Measurements from ENCODE around the gene DNAJC17. TPM values are rescaled to one million over a fixed set of nuclear protein-coding genes. Genes with fewer than 3 reads are reported as not detected.

Gene DNAJC17
- total and polyA plus RNA-seq, 5 experiments from 2014 or later, result 17.5 to 38.4 (median 37.5) TPM

DNA sequence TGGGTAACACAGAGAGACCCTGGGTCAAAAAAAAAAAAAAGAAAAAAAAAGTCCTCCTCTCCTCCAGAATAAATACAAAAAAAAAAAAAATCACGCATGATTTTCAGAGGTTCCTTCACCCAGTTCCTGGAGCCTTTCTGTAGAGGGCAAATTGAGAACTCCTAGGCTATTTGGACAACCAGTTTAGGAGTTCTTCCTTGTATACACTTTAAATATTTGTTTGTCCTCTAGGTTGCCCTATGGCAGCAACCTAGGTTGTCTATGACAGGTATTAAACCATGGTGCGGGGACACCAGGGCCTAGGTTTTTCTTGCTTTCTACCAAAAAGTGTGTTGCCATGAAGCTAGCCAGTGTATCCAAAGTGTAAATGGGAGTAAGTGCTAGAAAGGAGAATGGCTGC, 4.2 kb downstream of the DNAJC17 start:
- DNase-seq (no peak), ATAC-seq (no peak)
- Mint-ChIP-seq H3K4me1 (peaks cover 29 to 52% (median 43%) of the 10 kb centered on the region in 4 donors), H3K9me3 (no peaks in the 10 kb centered on the region), H3K27ac (no peak overlapping the region), H3K27me3 (no peaks in the 10 kb centered on the region), H3K36me3 (peaks cover 0 to 40% (median 6%) of the 10 kb centered on the region in 3 donors), H3K4me3 (no peak overlapping the region)
- POLR2A ChIA-PET, result interaction anchor here (1.2 kb wide), 1 partner anchor 109 kb away, joined by 3 read pairs; the partner anchor contains the start of gene RAD51

DNA sequence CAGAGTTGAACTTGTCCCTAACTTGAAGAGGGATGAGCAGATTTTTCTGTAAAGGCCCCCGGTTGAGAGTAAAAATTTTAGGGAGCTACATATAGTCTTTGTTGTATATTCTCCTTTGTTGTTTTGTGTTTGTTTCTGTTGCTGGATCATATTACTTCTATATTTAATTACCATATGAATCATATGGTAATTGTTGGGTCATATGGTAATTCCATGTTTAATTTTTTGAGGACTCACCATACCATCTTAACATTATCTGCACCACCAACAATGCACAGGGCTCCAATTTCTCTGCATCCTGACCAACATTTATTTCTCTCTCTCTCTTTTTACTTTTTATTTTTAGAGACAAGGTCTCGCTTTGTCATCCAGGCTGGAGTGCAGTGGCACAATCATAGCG, 7.8 kb downstream of the DNAJC17 start:
- Mint-ChIP-seq H3K27ac (no peak overlapping the region), H3K4me1 (peaks cover 26 to 48% (median 37%) of the 10 kb centered on the region in 4 donors), H3K9me3 (no peaks in the 10 kb centered on the region), H3K27me3 (no peaks in the 10 kb centered on the region), H3K36me3 (peaks cover 0 to 54% (median 7%) of the 10 kb centered on the region in 3 donors), H3K4me3 (no peak overlapping the region)
- DNase-seq, result no peak
- no peak for ATAC-seq
- POLR2A ChIA-PET, result no interaction called here

DNA sequence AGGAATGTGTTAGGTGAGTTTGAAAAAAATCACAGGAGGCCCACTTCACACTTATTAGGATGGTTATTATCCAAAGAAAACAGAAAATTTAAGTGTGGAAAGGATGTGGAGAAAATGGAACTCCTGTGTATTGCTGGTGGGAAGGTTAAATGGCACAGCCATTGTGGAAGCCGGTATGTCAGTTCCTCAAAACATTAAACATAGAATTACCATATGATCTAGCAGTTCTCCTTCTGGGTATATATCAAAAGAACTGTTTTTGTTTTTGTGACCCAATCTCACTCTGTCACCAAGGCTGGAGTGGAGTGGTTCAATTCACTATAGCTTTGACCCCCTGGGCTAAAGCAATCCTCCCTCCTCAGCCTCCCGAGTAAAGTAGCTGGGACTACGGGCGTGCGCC, 10.8 kb downstream of the DNAJC17 start:
- H3K36me3 Mint-ChIP-seq, result peaks cover 0 to 62% (median 9%) of the 10 kb centered on the region in 3 donors
- no peaks in the 10 kb centered on the region for H3K9me3 Mint-ChIP-seq
- H3K27ac Mint-ChIP-seq, result peak overlapping the region in 1 of 10 donors; percentile 12
- ATAC-seq (no peak), DNase-seq (no peak)
- POLR2A ChIA-PET, result no interaction called here
- H3K4me3 Mint-ChIP-seq, result no peak overlapping the region
- H3K4me1 Mint-ChIP-seq, result peaks cover 17 to 39% (median 27%) of the 10 kb centered on the region in 4 donors
- no peaks in the 10 kb centered on the region for H3K27me3 Mint-ChIP-seq

DNA sequence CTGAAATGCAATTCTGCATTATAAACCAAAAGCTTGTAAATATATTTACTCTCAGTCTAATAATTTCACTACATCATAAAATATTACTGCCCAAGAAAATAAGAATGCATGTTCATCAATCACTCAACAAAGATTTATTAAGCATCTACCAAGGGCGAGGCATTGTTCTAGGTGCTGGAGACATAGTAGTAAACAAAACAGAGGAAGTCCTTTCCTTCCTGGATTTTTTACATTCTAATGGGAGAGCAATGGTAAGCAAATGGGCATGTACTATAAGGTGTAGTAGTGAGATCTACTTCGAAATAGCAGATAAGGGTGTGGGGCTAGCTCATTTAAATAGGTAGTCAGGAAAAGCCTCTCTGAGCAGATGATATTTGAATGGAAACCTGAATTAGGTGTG, 11.2 kb downstream of the DNAJC17 start:
- POLR2A ChIA-PET, result no interaction called here
- H3K27me3 Mint-ChIP-seq, result no peaks in the 10 kb centered on the region
- H3K27ac Mint-ChIP-seq, result peak overlapping the region in 1 of 10 donors; percentile 35
- DNase-seq, result no peak
- H3K9me3 Mint-ChIP-seq, result no peaks in the 10 kb centered on the region
- ATAC-seq, result no peak
- H3K36me3 Mint-ChIP-seq, result peaks cover 0 to 62% (median 9%) of the 10 kb centered on the region in 3 donors
- H3K4me1 Mint-ChIP-seq, result peaks cover 15 to 35% (median 25%) of the 10 kb centered on the region in 4 donors
- H3K4me3 Mint-ChIP-seq, result no peak overlapping the region

DNA sequence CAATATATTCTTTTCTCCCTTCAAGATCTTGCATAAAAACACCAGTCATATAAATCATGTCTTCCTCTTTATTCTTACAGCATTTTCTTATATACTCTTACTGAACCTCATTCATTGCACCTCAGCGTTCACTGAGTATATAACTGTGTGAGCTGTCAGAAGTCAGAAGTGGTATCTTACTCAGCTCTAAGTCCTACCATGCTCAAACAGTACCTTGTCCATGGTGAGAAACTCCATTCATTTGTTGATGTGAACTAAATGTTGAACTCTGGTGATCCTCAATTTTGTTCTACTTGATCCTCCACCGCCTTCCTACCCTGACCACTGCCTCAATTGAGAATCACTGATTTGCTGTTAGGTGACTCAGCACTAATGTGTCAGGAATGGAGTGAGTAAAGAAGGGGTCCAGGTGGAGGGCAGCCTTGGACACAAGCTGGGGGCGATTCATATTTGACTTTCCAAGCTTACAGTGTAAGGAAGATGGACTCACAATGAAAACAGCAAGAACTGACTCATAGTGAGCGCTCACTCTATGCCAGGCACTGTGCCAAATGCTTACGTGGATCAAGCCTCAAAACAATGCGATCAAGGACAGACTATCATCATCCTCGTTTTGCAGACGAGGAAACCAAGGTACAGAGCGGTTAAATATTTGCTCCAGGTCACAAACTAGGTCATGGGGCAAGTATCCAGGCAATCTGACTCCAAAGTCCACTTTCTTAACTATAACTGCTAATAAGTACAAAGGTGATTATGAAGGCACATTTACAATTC, 13.9 kb downstream of the DNAJC17 start:
- Mint-ChIP-seq H3K27ac (peak overlapping the region in 1 of 10 donors; percentile 52), H3K27me3 (no peaks in the 10 kb centered on the region), H3K36me3 (peaks cover 0 to 45% (median 9%) of the 10 kb centered on the region in 3 donors), H3K4me1 (peaks cover 16 to 33% (median 19%) of the 10 kb centered on the region in 4 donors), H3K9me3 (no peaks in the 10 kb centered on the region), H3K4me3 (no peak overlapping the region)
- POLR2A ChIA-PET, result no interaction called here
- ATAC-seq (no peak), DNase-seq (no peak)

DNA sequence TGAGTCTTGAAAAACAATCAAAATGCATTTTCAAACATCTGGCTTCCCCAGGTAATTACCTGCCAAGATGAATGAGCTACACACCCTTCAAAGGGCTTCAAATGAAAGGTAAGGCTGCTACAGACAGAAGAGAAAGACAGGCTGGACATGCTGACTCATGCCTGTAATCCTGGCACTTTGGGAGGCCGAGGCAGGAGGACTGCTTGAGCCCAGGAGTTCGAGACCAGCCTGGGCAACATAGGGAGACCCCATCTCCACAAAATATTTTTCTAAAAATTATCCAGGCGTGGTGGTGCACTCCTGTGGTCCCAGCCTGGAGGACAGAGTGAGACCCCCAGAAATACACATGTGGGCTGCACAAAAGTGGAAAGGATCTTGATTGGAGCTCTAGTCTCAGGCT, 14.9 kb downstream of the DNAJC17 start:
- Mint-ChIP-seq H3K27ac (no peak overlapping the region), H3K4me3 (no peak overlapping the region), H3K9me3 (no peaks in the 10 kb centered on the region), H3K27me3 (no peaks in the 10 kb centered on the region), H3K4me1 (peaks cover 13 to 34% (median 25%) of the 10 kb centered on the region in 4 donors), H3K36me3 (peaks cover 0 to 38% (median 5%) of the 10 kb centered on the region in 3 donors)
- POLR2A ChIA-PET, result interaction anchor here (1.3 kb wide), 1 partner anchor 22 kb away, joined by 3 read pairs; the partner anchor contains the start of gene C15orf62
- ATAC-seq, result no peak
- DNase-seq, result no peak

DNA sequence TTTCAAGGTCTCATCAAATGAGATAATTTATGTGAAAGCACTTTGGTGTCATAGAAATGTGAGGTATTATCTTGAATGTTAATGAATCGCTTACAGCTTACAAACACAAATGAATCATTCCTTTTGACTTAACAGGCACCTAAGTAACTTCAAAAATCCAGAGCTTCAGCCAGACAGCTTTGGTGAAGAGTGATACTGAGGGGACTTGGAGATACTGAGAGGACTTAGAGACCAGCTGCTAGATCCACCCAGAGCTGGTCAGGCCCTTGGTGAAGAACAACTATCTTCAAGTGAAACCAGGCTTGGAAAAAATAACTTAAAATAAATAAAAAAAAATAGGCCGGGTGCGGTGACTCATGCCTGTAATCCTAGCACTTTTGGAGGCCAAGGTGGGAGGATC, 16.6 kb downstream of the DNAJC17 start:
- DNase-seq (no peak), ATAC-seq (no peak)
- POLR2A ChIA-PET, result no interaction called here
- H3K4me3 Mint-ChIP-seq, result no peak overlapping the region
- H3K9me3 Mint-ChIP-seq, result no peaks in the 10 kb centered on the region
- no peaks in the 10 kb centered on the region for H3K27me3 Mint-ChIP-seq
- peaks cover 0 to 32% (median 5%) of the 10 kb centered on the region in 3 donors for H3K36me3 Mint-ChIP-seq
- H3K4me1 Mint-ChIP-seq, result peaks cover 14 to 34% (median 27%) of the 10 kb centered on the region in 4 donors
- H3K27ac Mint-ChIP-seq, result no peak overlapping the region

DNA sequence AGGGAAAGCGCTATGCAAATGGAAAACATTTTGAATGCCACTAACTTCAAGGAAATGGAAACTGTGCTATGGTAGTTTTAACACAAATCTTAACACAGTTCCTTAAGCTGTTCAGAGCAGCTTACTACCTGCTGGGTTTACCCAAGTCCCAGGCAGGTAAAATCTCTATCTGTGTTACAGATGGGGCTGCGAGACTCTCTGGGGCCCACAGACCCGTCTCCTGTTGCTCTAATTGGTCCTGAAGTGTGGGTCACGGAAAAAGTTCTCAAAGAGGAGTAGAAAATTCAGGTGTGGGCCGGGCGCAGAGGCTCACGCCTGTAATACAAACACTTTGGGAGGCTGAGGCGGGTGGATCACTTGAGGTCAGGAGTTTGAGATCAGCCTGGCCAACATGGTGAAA, 17.3 kb downstream of the DNAJC17 start:
- Mint-ChIP-seq H3K9me3 (no peaks in the 10 kb centered on the region), H3K4me1 (peaks cover 14 to 31% (median 27%) of the 10 kb centered on the region in 4 donors), H3K27ac (no peak overlapping the region), H3K27me3 (no peaks in the 10 kb centered on the region), H3K4me3 (no peak overlapping the region), H3K36me3 (peaks cover 0 to 28% (median 5%) of the 10 kb centered on the region in 3 donors)
- ATAC-seq (no peak), DNase-seq (no peak)
- POLR2A ChIA-PET, result interaction anchor here (0.6 kb wide), 1 partner anchor 225 kb away, joined by 4 read pairs; no protein-coding TSS in a partner anchor

DNA sequence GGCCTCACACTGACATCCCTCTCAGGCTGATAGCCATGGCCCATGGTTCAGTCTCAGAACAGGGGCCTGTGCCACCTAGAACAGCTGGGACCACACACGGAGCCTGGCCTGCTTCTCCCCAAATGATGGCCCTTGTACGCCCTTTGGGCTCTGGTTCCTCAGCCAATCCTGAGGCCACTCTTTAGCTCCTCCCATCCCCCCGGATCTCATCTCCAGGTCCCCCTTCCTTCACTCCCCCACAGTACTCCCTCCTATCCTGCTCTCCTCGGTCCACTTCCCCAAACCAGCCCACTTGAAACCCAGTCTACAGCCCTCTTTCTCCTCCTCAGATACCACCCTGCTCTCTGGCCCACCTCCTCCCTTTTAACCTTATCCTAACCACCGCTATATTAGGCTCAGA, 18.2 kb downstream of the DNAJC17 start:
- Mint-ChIP-seq H3K27me3 (no peaks in the 10 kb centered on the region), H3K4me1 (peaks cover 14 to 31% (median 27%) of the 10 kb centered on the region in 4 donors), H3K9me3 (no peaks in the 10 kb centered on the region), H3K4me3 (peak overlapping the region in 2 of 10 donors; percentile 19 to 22), H3K36me3 (peaks cover 0 to 31% (median 4%) of the 10 kb centered on the region in 3 donors), H3K27ac (peak overlapping the region in 3 of 10 donors; percentile 25 to 51 (median 32))
- ATAC-seq (no peak), DNase-seq (no peak)
- POLR2A ChIA-PET, result interaction anchor here (0.7 to 1.1 kb wide), 2 partner anchors 82 to 94 kb away, joined by 3 to 4 read pairs; partner anchors contain the start of gene RAD51

DNA sequence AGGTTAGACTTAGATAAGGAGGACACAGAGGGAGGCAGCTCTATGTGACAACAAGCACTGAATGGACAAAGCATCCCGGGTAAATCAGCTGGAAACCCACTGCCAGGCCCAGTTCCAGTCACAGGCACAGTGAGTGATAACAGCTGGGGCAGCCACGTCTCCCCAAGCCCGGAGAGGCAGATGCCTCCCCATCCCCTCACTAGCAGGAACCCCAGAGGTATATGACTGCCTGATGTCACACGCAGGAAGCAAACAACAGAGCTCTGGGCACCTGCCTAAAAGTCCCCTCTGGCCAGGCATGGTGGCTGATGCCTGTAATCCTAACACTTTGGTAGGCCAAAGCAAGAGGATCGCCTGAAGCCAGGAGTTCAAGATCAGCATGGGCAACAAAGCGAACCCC, 19.3 kb downstream of the DNAJC17 start:
- Mint-ChIP-seq H3K4me1 (peaks cover 13 to 28% (median 25%) of the 10 kb centered on the region in 4 donors), H3K4me3 (peak overlapping the region in 3 of 10 donors; percentile 22 to 41 (median 37)), H3K9me3 (no peaks in the 10 kb centered on the region), H3K27me3 (no peaks in the 10 kb centered on the region), H3K36me3 (peaks cover 0 to 25% (median 4%) of the 10 kb centered on the region in 3 donors), H3K27ac (peak overlapping the region in 1 of 10 donors; percentile 34)
- ATAC-seq (no peak), DNase-seq (no peak)
- POLR2A ChIA-PET, result interaction anchor here (0.5 to 1.1 kb wide), 3 partner anchors 23 to 110 kb away, joined by 3 to 6 read pairs (median 3); partner anchors contain the start of gene RAD51

DNA sequence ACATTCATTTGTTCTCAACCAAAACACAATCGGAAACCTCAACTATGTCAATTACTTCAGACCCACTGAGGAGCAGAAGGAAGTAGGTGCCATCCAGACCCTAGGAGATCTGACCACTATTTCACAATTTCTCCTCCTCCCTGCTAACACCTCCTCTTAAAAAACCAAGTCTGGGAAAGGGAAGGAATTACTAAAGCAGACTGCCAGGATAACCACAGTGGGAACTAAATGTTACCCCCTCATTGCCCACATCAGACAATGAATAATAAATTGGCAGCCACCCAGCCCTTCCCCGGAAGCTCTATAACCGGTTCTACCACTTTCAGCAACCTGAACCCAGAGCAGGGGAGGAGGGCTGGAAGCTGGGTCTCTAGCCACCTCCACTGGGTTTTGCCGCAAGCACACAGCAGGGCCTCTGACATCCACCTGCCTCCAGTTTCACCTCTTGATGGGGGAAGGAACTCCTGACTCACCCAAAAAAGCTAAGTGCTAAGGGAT, 19.9 kb downstream of the DNAJC17 start:
- H3K9me3 Mint-ChIP-seq, result no peaks in the 10 kb centered on the region
- peaks cover 0 to 20% (median 4%) of the 10 kb centered on the region in 3 donors for H3K36me3 Mint-ChIP-seq
- ATAC-seq (peak; percentile 69 to 72), DNase-seq (peak in 6 of 10 donors; percentile 19 to 49 (median 44))
- H3K27me3 Mint-ChIP-seq, result no peaks in the 10 kb centered on the region
- peak overlapping the region in 9 of 10 donors; percentile 2 to 70 (median 45) for H3K4me3 Mint-ChIP-seq
- peaks cover 16 to 31% (median 27%) of the 10 kb centered on the region in 4 donors for H3K4me1 Mint-ChIP-seq
- POLR2A ChIA-PET, result interaction anchor here (1.1 kb wide), 1 partner anchor 93 kb away, joined by 6 read pairs; the partner anchor contains the start of gene RAD51
- H3K27ac Mint-ChIP-seq, result peak overlapping the region in 4 of 10 donors; percentile 34 to 70 (median 64)

DNA sequence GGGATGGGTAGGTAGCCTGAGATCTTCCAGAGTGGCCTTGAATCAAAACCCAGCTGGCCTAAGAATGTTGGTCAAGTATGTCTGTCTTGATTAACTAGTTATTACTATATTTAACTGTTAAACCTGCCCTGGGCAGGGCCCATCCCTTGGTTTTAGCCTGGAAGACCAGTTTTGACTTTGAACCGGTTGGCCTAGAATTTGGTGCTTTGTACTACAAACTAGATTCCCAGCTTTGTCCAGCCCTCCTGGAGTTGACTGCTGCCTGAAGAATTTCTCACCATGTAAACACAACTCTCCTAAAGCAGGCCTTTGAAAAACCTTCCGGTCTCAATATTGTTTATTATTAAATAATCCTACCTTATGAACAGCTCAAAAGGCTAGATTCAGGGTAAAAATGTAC, 21.5 kb downstream of the DNAJC17 start:
- POLR2A ChIA-PET, result interaction anchor here (2.1 kb wide), 1 partner anchor 92 kb away, joined by 6 read pairs; the partner anchor contains the start of gene RAD51
- peaks cover 17 to 30% (median 29%) of the 10 kb centered on the region in 4 donors for H3K4me1 Mint-ChIP-seq
- H3K27ac Mint-ChIP-seq, result peak overlapping the region in 1 of 10 donors; percentile 29
- H3K36me3 Mint-ChIP-seq, result peaks cover 0 to 7% (median 0%) of the 10 kb centered on the region in 3 donors
- no peak for DNase-seq
- no peaks in the 10 kb centered on the region for H3K27me3 Mint-ChIP-seq
- no peak for ATAC-seq
- H3K9me3 Mint-ChIP-seq, result no peaks in the 10 kb centered on the region
- no peak overlapping the region for H3K4me3 Mint-ChIP-seq

Data from naive thymus-derived CD8-positive, alpha-beta T cell (primary cell).